GM13976 (cell line): ENCODE results near the gene SLC11A1.

Experiments
- DNase-seq: peaks from one replicate; pipeline ENCODE4 v3.0.0; 2012; ENCODE audit warnings: low spot score
- CTCF ChIP-seq: IDR thresholded peaks from 2 replicates; pipeline ENCODE4 v1.5.1; 2012; ENCODE audit warnings: borderline replicate concordance, mild to moderate bottlenecking; ENCODE audit not compliant: insufficient read depth; ENCODE audit errors: extremely low read depth, missing control alignments, control extremely low read depth
- in situ Hi-C: fragments of 300-500 bp; cut with MboI; formaldehyde crosslinking; loops from one replicate; pipeline ENCODE4 v1.12.0; 2022; ENCODE audit warnings: low sequenced_read_pairs, mixed read lengths, inconsistent platforms; ENCODE audit not compliant: unreplicated experiment

Gene SLC11A1

GRCh38 chr2:218363736-218364135 is 18.3 kb upstream of the SLC11A1 start:
- no peak for DNase-seq
- TF ChIP-seq CTCF = no peak
- in situ Hi-C loops = no loop called here

GRCh38 chr2:218364196-218364595 is 17.9 kb upstream of the SLC11A1 start:
- in situ Hi-C loops = no loop called here
- DNase-seq = no peak
- no peak for TF ChIP-seq CTCF

- in situ Hi-C loops = no loop called here
- no peak for TF ChIP-seq CTCF
- DNase-seq = peak; percentile 18
These were observed 15.3 kb upstream of the SLC11A1 start for GRCh38 chr2:218366621-218367414.

- TF ChIP-seq CTCF = no peak
- in situ Hi-C loops = no loop called here
- peak; percentile 98 for DNase-seq
These were observed 14.5 kb upstream of the SLC11A1 start for GRCh38 chr2:218367415-218368149.

GRCh38 chr2:218368150-218368528 is 13.9 kb upstream of the SLC11A1 start:
- no peak for TF ChIP-seq CTCF
- DNase-seq = no peak
- in situ Hi-C loops = no loop called here

GRCh38 chr2:218368621-218369153 is 13.4 kb upstream of the SLC11A1 start:
- no peak for TF ChIP-seq CTCF
- peak; percentile 28 for DNase-seq
- in situ Hi-C loops = no loop called here
